Measurements from ENCODE around the gene KIF26B. TPM values are rescaled to one million over a fixed set of nuclear protein-coding genes. Genes with fewer than 3 reads are reported as not detected.

KIF26B gene
- polyA plus RNA-seq, 1 donor from 2014 or later = 6.3 TPM

DNA sequence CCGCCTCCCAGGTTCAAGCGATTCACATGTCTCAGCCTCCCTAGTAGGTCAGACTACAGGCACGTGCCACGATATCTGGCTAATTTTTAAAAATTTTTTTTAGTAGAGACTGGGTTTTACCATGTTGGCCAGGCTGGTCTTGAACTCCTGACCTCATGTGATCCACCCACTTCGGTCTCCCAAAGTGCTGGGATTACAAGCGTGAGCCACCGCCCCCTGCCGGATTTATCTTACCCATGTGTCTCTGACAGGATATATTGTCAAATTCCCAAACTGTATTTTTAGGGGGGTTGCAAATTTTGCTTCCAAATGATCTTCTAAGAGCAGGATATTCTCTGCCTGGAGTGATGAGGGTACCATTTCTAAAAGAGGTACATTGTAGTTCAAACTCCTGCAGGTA lies 74.3 kb downstream of the KIF26B start:
- Histone ChIP-seq H3K36me3 (ENCODE audit: insufficient read depth, low read length) (no peaks in the 10 kb centered on the region), H3K27ac (ENCODE audit: low read length) (no peak overlapping the region), H3K4me3 (ENCODE audit: low read length) (no peak overlapping the region), H3K27me3 (ENCODE audit: insufficient read depth, low read depth, low read length) (no peaks in the 10 kb centered on the region), H4K20me1 (ENCODE audit: insufficient read depth) (no peaks in the 10 kb centered on the region), H3K9me3 (ENCODE audit: low read length) (no peaks in the 10 kb centered on the region), H3K4me2 (ENCODE audit: low read length) (no peak overlapping the region), H3K9me2 (ENCODE audit: insufficient read depth, low read length) (no peaks in the 10 kb centered on the region), H3K79me2 (replicated peaks; ENCODE audit: insufficient read depth, low read length) (no peaks in the 10 kb centered on the region), H3K9ac (ENCODE audit: low read length) (no peak overlapping the region), H2AFZ (ENCODE audit: low read depth, low read length) (no peak overlapping the region), H3F3A (ENCODE audit: insufficient read depth, low read length, poor library complexity, severe bottlenecking) (no peaks in the 10 kb centered on the region)
- TF ChIP-seq SMC3 (conservative IDR thresholded peaks at IDR 0.05; ENCODE audit: poor library complexity) (no peak), POLR2AphosphoS5 (IDR thresholded peaks at IDR 0.05) (no peak), EZH2 (IDR thresholded peaks at IDR 0.05; ENCODE audit: borderline replicate concordance, insufficient read depth, low read length, poor library complexity, severe bottlenecking) (no peak), EP300 (conservative IDR thresholded peaks at IDR 0.05; ENCODE audit: poor library complexity, severe bottlenecking) (no peak), RAD21 (conservative IDR thresholded peaks at IDR 0.05) (no peak), TAF1 (IDR thresholded peaks at IDR 0.05; ENCODE audit: low read depth) (no peak), MXI1 (conservative IDR thresholded peaks at IDR 0.05; ENCODE audit: poor library complexity, severe bottlenecking) (no peak)
- TF ChIP-seq, protein P1, sequence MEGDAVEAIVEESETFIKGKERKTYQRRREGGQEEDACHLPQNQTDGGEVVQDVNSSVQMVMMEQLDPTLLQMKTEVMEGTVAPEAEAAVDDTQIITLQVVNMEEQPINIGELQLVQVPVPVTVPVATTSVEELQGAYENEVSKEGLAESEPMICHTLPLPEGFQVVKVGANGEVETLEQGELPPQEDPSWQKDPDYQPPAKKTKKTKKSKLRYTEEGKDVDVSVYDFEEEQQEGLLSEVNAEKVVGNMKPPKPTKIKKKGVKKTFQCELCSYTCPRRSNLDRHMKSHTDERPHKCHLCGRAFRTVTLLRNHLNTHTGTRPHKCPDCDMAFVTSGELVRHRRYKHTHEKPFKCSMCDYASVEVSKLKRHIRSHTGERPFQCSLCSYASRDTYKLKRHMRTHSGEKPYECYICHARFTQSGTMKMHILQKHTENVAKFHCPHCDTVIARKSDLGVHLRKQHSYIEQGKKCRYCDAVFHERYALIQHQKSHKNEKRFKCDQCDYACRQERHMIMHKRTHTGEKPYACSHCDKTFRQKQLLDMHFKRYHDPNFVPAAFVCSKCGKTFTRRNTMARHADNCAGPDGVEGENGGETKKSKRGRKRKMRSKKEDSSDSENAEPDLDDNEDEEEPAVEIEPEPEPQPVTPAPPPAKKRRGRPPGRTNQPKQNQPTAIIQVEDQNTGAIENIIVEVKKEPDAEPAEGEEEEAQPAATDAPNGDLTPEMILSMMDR (IDR thresholded peaks at IDR 0.05; ENCODE audit: poor library complexity, severe bottlenecking) = no peak
- TF ChIP-seq, protein P2, sequence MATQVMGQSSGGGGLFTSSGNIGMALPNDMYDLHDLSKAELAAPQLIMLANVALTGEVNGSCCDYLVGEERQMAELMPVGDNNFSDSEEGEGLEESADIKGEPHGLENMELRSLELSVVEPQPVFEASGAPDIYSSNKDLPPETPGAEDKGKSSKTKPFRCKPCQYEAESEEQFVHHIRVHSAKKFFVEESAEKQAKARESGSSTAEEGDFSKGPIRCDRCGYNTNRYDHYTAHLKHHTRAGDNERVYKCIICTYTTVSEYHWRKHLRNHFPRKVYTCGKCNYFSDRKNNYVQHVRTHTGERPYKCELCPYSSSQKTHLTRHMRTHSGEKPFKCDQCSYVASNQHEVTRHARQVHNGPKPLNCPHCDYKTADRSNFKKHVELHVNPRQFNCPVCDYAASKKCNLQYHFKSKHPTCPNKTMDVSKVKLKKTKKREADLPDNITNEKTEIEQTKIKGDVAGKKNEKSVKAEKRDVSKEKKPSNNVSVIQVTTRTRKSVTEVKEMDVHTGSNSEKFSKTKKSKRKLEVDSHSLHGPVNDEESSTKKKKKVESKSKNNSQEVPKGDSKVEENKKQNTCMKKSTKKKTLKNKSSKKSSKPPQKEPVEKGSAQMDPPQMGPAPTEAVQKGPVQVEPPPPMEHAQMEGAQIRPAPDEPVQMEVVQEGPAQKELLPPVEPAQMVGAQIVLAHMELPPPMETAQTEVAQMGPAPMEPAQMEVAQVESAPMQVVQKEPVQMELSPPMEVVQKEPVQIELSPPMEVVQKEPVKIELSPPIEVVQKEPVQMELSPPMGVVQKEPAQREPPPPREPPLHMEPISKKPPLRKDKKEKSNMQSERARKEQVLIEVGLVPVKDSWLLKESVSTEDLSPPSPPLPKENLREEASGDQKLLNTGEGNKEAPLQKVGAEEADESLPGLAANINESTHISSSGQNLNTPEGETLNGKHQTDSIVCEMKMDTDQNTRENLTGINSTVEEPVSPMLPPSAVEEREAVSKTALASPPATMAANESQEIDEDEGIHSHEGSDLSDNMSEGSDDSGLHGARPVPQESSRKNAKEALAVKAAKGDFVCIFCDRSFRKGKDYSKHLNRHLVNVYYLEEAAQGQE (IDR thresholded peaks at IDR 0.05; ENCODE audit: borderline replicate concordance) = no peak

DNA sequence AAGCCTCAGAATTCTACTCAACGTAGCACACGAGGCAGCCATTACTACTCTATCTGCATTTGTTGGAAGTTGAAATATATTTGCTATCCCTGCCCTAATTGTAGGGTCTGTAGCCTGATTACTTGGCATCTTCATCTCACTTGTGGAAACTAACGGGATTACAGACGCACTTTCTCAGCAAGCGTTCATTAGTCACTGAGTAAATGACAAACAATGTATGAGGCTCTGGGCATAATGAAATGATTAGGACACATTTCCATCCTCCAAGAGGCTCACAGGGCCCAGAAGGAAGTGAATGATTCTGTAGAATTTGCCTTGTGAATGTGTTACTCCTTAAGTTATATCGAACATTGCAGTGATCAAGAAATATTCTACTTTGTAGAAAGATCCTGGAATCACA lies 78.1 kb downstream of the KIF26B start:
- H3K9me3 ChIP-seq (ENCODE audit: low read length) = no peaks in the 10 kb centered on the region
- no peaks in the 10 kb centered on the region for H3K36me3 ChIP-seq (ENCODE audit: insufficient read depth, low read length)

More for the DNA sequence above, 78.1 kb downstream of the KIF26B start:
- H3K9me2 ChIP-seq (ENCODE audit: insufficient read depth, low read length) = no peaks in the 10 kb centered on the region
- no peak overlapping the region for H3K4me3 ChIP-seq (ENCODE audit: low read length)
- no peak overlapping the region for H3K4me2 ChIP-seq (ENCODE audit: low read length)
- no peak overlapping the region for H2AFZ ChIP-seq (ENCODE audit: low read depth, low read length)
- no peak overlapping the region for H3K9ac ChIP-seq (ENCODE audit: low read length)
- H3K27ac ChIP-seq (ENCODE audit: low read length) = no peak overlapping the region
- H3F3A ChIP-seq (ENCODE audit: insufficient read depth, low read length, poor library complexity, severe bottlenecking) = no peaks in the 10 kb centered on the region
- no peaks in the 10 kb centered on the region for H3K79me2 ChIP-seq (replicated peaks; ENCODE audit: insufficient read depth, low read length)
- TF ChIP-seq MXI1 (conservative IDR thresholded peaks at IDR 0.05; ENCODE audit: poor library complexity, severe bottlenecking) = no peak
- no peak for TF ChIP-seq TAF1 (IDR thresholded peaks at IDR 0.05; ENCODE audit: low read depth)
- TF ChIP-seq, protein P1 (IDR thresholded peaks at IDR 0.05; ENCODE audit: poor library complexity, severe bottlenecking) = no peak
- no peak for TF ChIP-seq RAD21 (conservative IDR thresholded peaks at IDR 0.05)
- no peak for TF ChIP-seq EZH2 (IDR thresholded peaks at IDR 0.05; ENCODE audit: borderline replicate concordance, insufficient read depth, low read length, poor library complexity, severe bottlenecking)
- TF ChIP-seq SMC3 (conservative IDR thresholded peaks at IDR 0.05; ENCODE audit: poor library complexity) = no peak
- TF ChIP-seq, protein P2 (IDR thresholded peaks at IDR 0.05; ENCODE audit: borderline replicate concordance) = no peak
- no peak for TF ChIP-seq POLR2AphosphoS5 (IDR thresholded peaks at IDR 0.05)
- TF ChIP-seq EP300 (conservative IDR thresholded peaks at IDR 0.05; ENCODE audit: poor library complexity, severe bottlenecking) = no peak
- no peaks in the 10 kb centered on the region for H4K20me1 ChIP-seq (ENCODE audit: insufficient read depth)
- H3K27me3 ChIP-seq (ENCODE audit: insufficient read depth, low read depth, low read length) = no peaks in the 10 kb centered on the region

Measured in neural cell (in vitro differentiated cells).